Body of pancreas (tissue), 4 donors: Measurements from ENCODE around the gene GLI3. TPM values are rescaled to one million over a fixed set of nuclear protein-coding genes. Genes with fewer than 3 reads are reported as not detected.

Source experiments
- ATAC-seq: fragments of 150-250 bp; one replicate; pipeline ENCODE4 v1.9.1; 2016
- DNase-seq, 4 donors: peaks; one replicate each; pipeline ENCODE4 v3.0.0-alpha.2; 2019
- H3K27ac ChIP-seq, 4 donors: fragments of 200-600 bp; sonication (generic); 1 replicate in 3 of 4; 2 replicates in 1 of 4; pipeline versions ENCODE4 v1.5.1 to v1.6.1; 2016 to 2019; ENCODE audit warnings: mild to moderate bottlenecking in 1 of 4, mixed read lengths in 1 of 4, moderate library complexity in 1 of 4
- H3K27me3 ChIP-seq, 2 donors: fragments of 200-600 bp; sonication (generic); one replicate each; pipeline ENCODE4 v1.6.0; 2016; ENCODE audit warnings: mild to moderate bottlenecking in 1 of 2
- H3K36me3 ChIP-seq, 2 donors: fragments of 200-600 bp; sonication (generic); replicated peaks in 1 of 2; 2 replicates each; pipeline ENCODE4 v1.5.1; 2016; ENCODE audit warnings: low read depth in 2 of 2; ENCODE audit not compliant: insufficient read depth in 1 of 2
- H3K4me1 ChIP-seq: fragments of 200-600 bp; sonication (generic); one replicate; pipeline ENCODE4 v1.6.0; 2016
- H3K4me3 ChIP-seq, 2 donors: fragments of 200-600 bp; sonication (generic); 1 replicate in 1 of 2; 2 replicates in 1 of 2; pipeline ENCODE4 v1.5.1; 2016 to 2019
- H3K9me3 ChIP-seq, 3 donors: fragments of 200-600 bp; sonication (generic); 1 replicate in 2 of 3; 2 replicates in 1 of 3; pipeline ENCODE4 v1.5.1; 2016
- CTCF ChIP-seq, 7 experiments: fragments of 450-650 bp in 4 of 7; fragments of 200-600 bp in 3 of 7; sonication (generic) in 3 of 7; IDR thresholded peaks; one replicate each; pipeline ENCODE4 v1.5.1; 2016 to 2019; ENCODE audit warnings: antibody characterized with exemption in 7 of 7
- POLR2A ChIP-seq, 3 donors: fragments of 450-650 bp; IDR thresholded peaks; one replicate each; pipeline ENCODE4 v1.6.1; 2016; ENCODE audit warnings: antibody characterized with exemption in 3 of 3, mild to moderate bottlenecking in 2 of 3
- WGBS, 2 donors: methylation state at CpG; one replicate each; pipeline ENCODE4 v1.1.5; 2017; 5-methylcytosine and 5-hydroxymethylcytosine counted together
- intact Hi-C: fragments of 100-400 bp; cut with DNase I; formaldehyde crosslinking; loops from one replicate; pipeline ENCODE4 v1.15.1; 2023
- total RNA-seq, 2 donors: library from RNA; depleted of rRNA; stranded (reverse); fragments of >200 nt; gene quantifications; one replicate each; pipeline ENCODE4 v1.1.0, GENCODE V29; 2016

Gene GLI3
- total RNA-seq, 2 donors from 2014 or later: 1.0 to 2.0 TPM

GRCh38 chr7:42156967-42157721 is 79.9 kb downstream of the GLI3 start:
- Histone ChIP-seq H3K4me1 (no peaks in the 10 kb centered on the region), H3K27ac (no peak overlapping the region)
- no peak for DNase-seq

GRCh38 chr7:42156291-42156865 is 80.6 kb downstream of the GLI3 start:
- no peak overlapping the region for H3K27ac ChIP-seq
- 46 to 52% methylated on average over 6 of the region's 6 CpGs for WGBS, 2 donors
- no peaks in the 10 kb centered on the region for H3K9me3 ChIP-seq
- no peak overlapping the region for H3K4me3 ChIP-seq
- TF ChIP-seq CTCF (IDR thresholded peaks at IDR 0.05) (no peak), POLR2A (IDR thresholded peaks at IDR 0.05) (no peak)
- H3K27me3 ChIP-seq: no peaks in the 10 kb centered on the region
- ATAC-seq (no peak), DNase-seq (no peak)
- no peaks in the 10 kb centered on the region for H3K4me1 ChIP-seq
- intact Hi-C loops: no loop called here
- no peaks in the 10 kb centered on the region for H3K36me3 ChIP-seq

More at GRCh38 chr7:42156967-42157721, 79.9 kb downstream of the GLI3 start:
- no peaks in the 10 kb centered on the region for H3K27me3 ChIP-seq
- intact Hi-C loops: no loop called here
- no peaks in the 10 kb centered on the region for H3K36me3 ChIP-seq
- no peaks in the 10 kb centered on the region for H3K9me3 ChIP-seq
- H3K4me3 ChIP-seq: no peak overlapping the region
- TF ChIP-seq POLR2A (IDR thresholded peaks at IDR 0.05): no peak
- WGBS, 2 donors: 61 to 71% methylated on average over 5 to 6 of the region's 6 CpGs
- no peak for ATAC-seq

- H3K4me1 ChIP-seq: no peaks in the 10 kb centered on the region
- intact Hi-C loops: no loop called here
- H3K27me3 ChIP-seq: no peaks in the 10 kb centered on the region
- no peaks in the 10 kb centered on the region for H3K36me3 ChIP-seq
- H3K9me3 ChIP-seq: no peaks in the 10 kb centered on the region
- TF ChIP-seq POLR2A (IDR thresholded peaks at IDR 0.05): no peak
- TF ChIP-seq CTCF (IDR thresholded peaks at IDR 0.05): no peak
- H3K27ac ChIP-seq: no peak overlapping the region
- WGBS, 2 donors: 63 to 78% methylated on average over 7 of the region's 7 CpGs
- DNase-seq (no peak), ATAC-seq (no peak)
- H3K4me3 ChIP-seq: no peak overlapping the region
Measured at GRCh38 chr7:42155584-42156290, 81.3 kb downstream of the GLI3 start.

- no peaks in the 10 kb centered on the region for H3K36me3 ChIP-seq
- no peak for TF ChIP-seq CTCF (IDR thresholded peaks at IDR 0.05)
- TF ChIP-seq POLR2A (IDR thresholded peaks at IDR 0.05): no peak
- H3K9me3 ChIP-seq: no peaks in the 10 kb centered on the region
- intact Hi-C loops: no loop called here
- no peak overlapping the region for H3K4me3 ChIP-seq
- no peak for DNase-seq
- 46 to 67% methylated on average over 9 of the region's 9 CpGs for WGBS, 2 donors
- no peaks in the 10 kb centered on the region for H3K4me1 ChIP-seq
- ATAC-seq: no peak
- no peak overlapping the region for H3K27ac ChIP-seq
- H3K27me3 ChIP-seq: no peaks in the 10 kb centered on the region
Measured at GRCh38 chr7:42154173-42154572, 82.8 kb downstream of the GLI3 start.
